NCI-H1436 (cell line): ENCODE results near the gene SLC26A1.

Experiments used
- DNase-seq: peaks from one replicate; lab custom pipeline; 2025; lab: John Stamatoyannopoulos, UW

The SLC26A1 gene

DNA sequence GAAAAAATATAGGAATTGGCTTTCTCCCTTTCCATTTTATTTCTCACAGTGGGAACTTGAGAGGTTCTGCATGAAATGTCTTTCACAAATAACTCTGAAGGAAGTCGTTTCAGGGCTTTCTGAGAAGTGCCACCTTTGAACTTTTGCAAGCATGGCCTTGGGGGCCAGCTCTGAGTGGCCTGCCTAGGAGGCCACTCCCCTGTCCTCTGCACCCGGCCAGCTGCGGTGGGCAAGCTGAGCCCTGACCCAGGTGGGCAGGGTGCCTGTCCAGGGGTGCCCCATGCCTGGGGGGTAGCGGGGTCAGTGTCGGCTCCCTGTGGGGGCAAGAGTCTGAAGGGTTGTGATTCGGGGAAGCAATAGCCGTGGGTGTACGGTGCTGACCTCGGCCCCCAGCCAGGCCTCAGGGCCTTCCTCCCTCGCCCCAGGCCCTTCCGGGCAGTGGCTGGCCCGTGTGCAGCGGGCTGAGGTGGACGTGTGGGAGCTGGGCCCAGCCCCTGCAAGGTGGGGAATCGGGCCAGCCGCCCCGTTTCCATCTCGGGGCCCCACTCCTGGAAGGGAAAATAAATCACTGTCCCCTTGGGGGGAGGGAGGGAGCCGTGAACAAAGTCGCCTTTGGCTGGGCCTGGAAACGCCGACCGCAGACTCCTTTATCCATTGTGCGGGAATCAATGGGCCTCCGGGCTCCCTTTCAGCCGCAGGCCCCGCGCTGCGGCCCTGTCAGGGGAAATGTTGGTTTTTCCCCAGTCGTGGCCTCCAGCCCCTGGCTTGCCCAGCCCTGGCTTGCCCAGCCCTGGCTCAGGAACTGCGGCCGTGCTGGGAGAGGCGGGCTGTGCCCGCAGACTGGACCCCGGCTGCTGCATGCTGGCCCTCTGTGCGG lies 21.3 kb upstream of the SLC26A1 start:
- DNase-seq = no peak

DNA sequence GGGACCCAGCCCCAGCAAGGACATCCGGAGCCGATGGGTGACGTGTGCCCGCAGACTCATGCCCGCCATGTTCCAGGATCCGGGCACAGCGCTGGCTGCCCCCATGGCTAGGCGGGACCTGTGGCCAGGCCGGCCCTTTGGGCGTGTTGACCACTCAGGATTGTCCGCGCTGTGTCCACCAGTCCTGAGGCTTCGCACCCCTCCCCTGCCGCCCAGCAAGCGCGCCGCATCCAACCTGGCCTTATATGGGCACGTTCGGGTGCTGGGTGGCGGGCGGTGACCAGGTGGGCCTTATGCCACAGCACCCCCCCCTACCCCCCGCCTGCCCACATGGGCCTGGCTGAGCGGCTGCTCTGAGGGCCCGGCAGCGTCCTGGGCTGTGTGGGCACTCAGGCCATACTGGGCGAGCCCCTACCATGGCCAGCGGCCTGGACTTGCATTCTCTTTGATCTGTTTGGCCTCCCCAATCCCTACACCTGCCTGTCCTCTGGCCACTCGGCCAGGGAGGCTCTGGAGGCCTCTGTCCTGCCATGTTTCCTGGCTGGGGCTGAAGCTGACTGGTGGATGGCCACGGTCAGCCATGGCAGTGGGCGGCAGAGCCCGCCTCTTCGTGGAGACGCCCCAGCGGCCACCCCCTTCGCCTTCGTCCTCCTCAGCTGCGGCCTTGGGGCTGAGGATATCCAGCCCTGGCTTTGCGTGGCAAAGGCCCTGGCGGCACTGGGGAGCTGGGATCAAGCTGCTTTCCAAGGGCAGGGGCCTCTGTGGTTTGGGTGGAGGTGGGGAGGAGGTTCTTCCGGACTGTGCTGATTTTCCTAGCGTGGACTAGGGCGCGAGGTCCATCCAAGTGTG lies 20.2 kb upstream of the SLC26A1 start:
- DNase-seq = no peak

DNA sequence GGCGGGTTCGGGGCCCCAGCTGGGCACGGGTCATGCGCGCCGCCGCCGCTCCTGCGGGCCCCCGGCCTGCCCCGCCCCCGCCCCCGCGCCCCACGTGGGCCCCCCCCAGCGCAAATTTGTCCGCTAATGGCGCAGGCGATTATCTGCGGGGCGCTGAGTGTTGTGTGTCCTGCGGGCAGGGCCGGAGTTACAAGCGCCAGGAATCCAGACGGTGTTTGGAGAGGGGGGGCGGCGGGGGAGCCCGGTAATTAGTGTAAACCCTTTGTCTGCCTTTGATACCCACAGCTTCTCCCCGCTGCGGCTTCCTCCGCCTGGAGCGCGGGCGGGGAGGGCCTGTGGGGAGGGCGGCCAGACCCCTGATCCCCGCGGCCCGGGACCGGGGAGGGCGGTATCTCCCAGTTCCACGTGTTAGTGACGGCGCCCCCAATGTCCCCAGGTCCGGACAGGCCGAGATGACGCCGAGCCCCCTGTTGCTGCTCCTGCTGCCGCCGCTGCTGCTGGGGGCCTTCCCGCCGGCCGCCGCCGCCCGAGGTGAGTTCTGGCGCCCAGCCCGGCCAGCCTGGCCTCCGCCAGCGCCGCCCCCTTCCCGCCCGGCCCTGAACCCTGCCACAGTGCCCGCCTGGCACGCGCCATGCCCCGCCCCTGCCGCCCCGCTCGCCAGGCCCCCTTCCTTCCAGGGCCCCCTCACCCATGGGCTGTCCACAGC lies 19.0 kb upstream of the SLC26A1 start:
- no peak for DNase-seq

DNA sequence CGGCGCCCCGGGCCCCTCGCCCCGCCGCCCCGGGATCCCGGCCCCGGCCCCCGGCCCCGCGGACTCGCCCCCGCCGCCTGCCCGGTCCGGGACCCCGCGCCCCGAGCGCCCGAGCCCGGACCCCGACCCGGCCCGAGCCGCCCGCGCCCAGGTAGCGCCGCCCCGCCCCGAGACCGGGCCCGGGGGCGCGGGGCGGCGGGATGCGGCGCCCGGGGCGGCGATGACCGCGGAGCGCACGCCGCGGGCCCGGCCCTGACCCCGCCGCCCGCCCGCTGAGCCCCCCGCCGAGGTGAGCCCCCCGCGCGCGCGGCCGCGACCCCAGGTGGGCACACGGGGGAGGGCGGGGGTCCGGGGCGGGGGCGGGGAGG lies 18.4 kb upstream of the SLC26A1 start:
- no peak for DNase-seq

- DNase-seq = no peak
These were observed 17.9 kb upstream of the SLC26A1 start, which contains the start of gene FGFRL1 for GRCh38 chr4:1011022-1011665. Gene FGFRL1, plus strand, starts transcription at chr4:1011626. Its CDS starts 860 bp downstream, at chr4:1012486.

DNA sequence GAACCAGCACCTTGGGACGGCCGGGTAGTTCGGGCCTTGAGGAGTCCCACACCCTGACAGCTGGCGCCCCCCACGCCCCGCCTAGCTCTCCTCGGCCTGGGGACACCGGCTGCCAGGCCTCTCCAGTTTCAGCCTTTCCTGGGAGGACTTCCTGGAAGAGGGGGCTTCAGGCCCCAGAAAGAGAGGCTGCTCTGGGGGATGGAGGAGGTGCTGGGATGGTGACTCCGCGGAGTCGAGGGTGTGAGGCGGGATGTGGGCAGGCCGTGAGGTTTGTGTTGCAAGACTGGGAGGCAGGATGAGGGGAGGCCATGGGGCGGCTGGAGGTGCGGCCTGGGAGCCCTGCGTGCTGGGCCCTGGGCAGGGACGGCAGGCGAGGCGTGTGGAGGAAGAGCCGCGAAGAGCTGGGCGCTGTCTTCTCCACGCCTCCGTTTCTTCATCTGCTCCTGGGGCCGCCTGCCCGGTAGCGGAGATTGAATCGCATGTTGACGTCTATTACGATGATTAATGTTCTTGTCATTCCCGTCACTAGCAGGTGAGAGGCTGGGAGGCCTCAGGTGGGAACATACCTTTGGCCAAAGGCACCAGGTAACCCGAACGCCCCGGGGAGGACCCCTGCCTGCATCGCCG lies 17.3 kb upstream of the SLC26A1 start:
- DNase-seq = no peak

GRCh38 chr4:1009542-1010394 lies 16.6 kb upstream of the SLC26A1 start:
- DNase-seq = peak; percentile 61

DNA sequence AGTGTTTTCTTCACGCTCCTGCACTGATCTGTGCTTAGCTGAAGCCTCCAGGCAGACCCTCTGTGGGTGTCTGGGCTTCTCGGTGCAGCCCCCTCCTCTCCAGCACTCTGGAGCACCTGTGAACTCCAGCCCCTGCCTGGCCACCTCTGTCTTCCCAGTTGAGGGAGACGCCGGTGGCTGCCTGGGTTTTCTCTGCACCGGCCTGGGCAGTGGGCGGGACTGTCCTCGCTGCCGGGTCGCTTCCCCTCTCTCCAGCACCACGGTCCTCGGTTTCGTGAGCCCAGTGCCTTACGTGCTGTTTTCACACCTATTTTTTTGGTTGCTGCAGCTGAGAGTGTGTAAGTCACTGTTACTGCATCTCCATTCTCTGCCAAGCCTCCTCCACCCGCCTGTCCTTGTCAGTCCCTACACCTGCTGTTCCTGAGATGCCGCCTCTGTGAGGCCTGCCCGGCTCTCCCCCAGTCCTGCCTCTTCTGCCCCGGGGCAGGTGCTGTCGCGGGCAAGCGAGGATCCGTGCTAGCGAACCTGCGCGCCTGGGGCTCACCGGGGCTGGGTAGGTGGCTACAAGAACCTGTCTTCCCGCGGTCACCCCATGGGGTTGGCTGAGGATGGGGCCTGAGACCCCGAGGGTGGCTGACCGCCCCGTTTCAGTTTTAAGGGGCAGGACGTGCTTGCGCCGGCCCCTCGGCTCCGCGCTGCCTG lies 15.8 kb upstream of the SLC26A1 start:
- DNase-seq = no peak

DNA sequence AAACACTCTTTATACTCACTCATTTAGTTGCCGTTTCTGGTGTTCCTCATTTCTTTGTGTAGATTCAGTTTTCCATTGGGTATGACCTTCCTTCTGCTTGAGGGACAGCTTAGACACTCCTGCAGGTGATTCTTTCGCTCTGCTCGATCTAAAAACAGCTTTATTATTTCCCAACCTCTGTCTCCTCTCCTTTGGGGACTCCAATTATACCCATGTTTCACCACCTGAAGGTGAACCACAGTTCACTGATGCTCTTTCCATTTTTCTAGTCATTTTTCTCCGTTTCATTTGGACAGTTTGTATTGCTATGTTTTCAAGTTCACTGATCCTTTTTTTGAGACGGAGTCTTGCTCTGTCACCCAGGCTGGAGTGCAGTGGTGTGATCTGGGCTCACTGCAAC lies 13.7 kb upstream of the SLC26A1 start:
- DNase-seq = no peak

GRCh38 chr4:1004557-1005485 lies 11.6 kb upstream of the SLC26A1 start:
- no peak for DNase-seq

DNA sequence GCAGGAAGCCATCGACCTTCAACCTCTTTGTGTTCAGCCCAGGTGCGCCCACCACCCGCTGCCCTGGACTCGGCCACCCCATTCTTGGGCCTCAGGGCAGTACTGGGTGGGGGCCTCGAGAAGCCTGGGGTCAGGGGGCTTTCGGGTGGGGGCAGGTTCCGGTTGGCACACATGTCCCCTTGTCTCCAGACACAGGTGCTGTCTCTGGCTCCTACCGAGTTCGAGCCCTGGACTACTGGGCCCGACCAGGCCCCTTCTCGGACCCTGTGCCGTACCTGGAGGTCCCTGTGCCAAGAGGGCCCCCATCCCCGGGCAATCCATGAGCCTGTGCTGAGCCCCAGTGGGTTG lies 10.8 kb upstream of the SLC26A1 start:
- DNase-seq = no peak

GRCh38 chr4:1003271-1004070 lies 10.3 kb upstream of the SLC26A1 start:
- DNase-seq = no peak

DNA sequence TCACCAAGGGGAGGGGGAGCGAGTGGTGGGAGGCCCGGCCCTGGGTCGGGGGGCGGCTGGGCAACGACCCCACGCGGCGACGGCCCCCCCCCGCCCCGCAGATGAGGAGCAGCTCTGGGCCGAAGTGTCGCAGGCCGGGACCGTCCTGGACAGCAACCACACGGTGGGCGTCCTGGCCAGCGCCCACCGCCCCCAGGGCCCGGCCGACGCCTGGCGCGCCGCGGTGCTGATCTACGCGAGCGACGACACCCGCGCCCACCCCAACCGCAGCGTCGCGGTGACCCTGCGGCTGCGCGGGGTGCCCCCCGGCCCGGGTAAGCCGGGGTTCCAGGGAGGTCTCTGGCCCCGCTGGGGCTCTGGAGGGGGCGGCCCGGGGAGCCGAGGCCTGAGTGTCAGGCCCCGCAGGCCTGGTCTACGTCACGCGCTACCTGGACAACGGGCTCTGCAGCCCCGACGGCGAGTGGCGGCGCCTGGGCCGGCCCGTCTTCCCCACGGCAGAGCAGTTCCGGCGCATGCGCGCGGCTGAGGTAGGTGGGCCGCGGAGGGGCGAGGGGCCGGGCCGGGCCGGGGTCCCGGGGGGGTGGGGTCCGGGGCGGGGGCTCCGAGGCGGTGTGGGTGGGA lies 9.5 kb upstream of the SLC26A1 start:
- DNase-seq = no peak

DNA sequence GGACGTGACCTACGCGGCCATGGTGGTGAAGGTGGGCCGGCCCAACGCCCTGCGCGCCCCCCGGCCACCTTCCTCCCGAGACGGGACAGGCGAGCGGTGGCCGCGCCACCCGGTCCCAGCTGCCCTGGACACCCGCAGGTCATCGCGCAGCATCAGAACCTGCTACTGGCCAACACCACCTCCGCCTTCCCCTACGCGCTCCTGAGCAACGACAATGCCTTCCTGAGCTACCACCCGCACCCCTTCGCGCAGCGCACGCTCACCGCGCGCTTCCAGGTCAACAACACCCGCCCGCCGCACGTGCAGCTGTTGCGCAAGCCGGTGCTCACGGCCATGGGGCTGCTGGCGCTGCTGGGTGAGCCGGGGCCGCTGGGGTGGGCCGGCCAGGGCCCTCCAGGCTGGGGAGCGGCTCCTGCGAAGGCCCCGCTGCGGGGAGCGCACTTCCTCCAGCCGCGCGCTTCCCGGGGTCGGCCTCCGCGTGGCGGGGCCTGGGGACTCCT lies 9.0 kb upstream of the SLC26A1 start:
- DNase-seq = no peak

DNA sequence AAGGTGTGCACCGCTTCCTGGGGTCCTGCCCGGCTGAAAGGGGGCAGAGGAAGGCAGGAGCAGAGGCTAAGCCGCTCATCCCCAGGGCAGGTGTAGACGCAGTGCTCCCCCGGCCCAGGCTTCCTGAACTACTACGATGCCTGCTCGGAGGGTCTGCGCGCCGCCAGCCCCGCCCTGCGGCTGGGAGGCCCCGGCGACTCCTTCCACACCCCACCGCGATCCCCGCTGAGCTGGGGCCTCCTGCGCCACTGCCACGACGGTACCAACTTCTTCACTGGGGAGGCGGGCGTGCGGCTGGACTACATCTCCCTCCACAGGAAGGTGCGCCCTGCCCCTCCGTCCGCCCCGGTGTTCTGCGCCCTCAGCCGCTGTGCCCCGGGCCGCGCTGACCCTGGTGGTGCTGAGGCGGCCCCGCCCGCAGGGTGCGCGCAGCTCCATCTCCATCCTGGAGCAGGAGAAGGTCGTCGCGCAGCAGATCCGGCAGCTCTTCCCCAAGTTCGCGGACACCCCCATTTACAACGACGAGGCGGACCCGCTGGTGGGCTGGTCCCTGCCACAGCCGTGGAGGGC lies 8.4 kb upstream of the SLC26A1 start:
- no peak for DNase-seq

GRCh38 chr4:1000686-1001260 lies 7.6 kb upstream of the SLC26A1 start:
- DNase-seq = no peak
